ENCODE data around the gene AP2S1.
"Not testable (repeated sequence)": the region's sequence is repeated elsewhere in the genome, so short reads cannot be mapped to it uniquely, and the experiment has no call there.

The AP2S1 gene

GRCh38 chr19:46856062-46857022, 5.7 kb upstream of the AP2S1 start:
- 46 to 51% methylated on average over 38 of the region's 41 CpGs for WGBS, 2 experiments (ENCODE audit: insufficient coverage in 2 of 2)
- Histone ChIP-seq H3K4me3 (ENCODE audit: extremely low read depth, insufficient read depth, low read length, poor library complexity, severe bottlenecking) (no peak overlapping the region), H3K36me3 (ENCODE audit: control insufficient read depth, insufficient read depth, low read length) (no peaks in the 10 kb centered on the region), H3K9me3 (ENCODE audit: control insufficient read depth, low read length) (no peaks in the 10 kb centered on the region), H3K27ac (ENCODE audit: low read depth, low read length, severe bottlenecking) (no peak overlapping the region), H3K4me1 (ENCODE audit: control insufficient read depth, insufficient read depth, low read length, poor library complexity, severe bottlenecking) (peaks cover 3% of the 10 kb centered on the region)

GRCh38 chr19:46854698-46855097, 4.1 kb upstream of the AP2S1 start:
- not testable (repeated sequence) for H3K9me3 ChIP-seq (ENCODE audit: control insufficient read depth, low read length); H3K4me3 ChIP-seq (ENCODE audit: extremely low read depth, insufficient read depth, low read length, poor library complexity, severe bottlenecking); H3K36me3 ChIP-seq (ENCODE audit: control insufficient read depth, insufficient read depth, low read length); H3K4me1 ChIP-seq (ENCODE audit: control insufficient read depth, insufficient read depth, low read length, poor library complexity, severe bottlenecking); H3K27ac ChIP-seq (ENCODE audit: low read depth, low read length, severe bottlenecking)
- WGBS, 2 experiments (ENCODE audit: insufficient coverage in 2 of 2): 81 to 92% methylated on average over 5 to 6 of the region's 13 CpGs

GRCh38 chr19:46852830-46853229, 2.2 kb upstream of the AP2S1 start:
- WGBS, 2 experiments (ENCODE audit: insufficient coverage in 2 of 2): 83% methylated on average over 1 of the region's 1 CpG; no CpG with 5 or more reads in 1 of the 2 experiments
- Histone ChIP-seq H3K36me3 (ENCODE audit: control insufficient read depth, insufficient read depth, low read length) (peaks cover 9% of the 10 kb centered on the region), H3K27ac (ENCODE audit: low read depth, low read length, severe bottlenecking) (no peak overlapping the region), H3K4me3 (ENCODE audit: extremely low read depth, insufficient read depth, low read length, poor library complexity, severe bottlenecking) (no peak overlapping the region), H3K9me3 (ENCODE audit: control insufficient read depth, low read length) (no peaks in the 10 kb centered on the region), H3K4me1 (ENCODE audit: control insufficient read depth, insufficient read depth, low read length, poor library complexity, severe bottlenecking) (peaks cover 4% of the 10 kb centered on the region)

GRCh38 chr19:46849610-46850009, 1.0 kb downstream of the AP2S1 start:
- 18 to 24% methylated on average over 5 of the region's 5 CpGs for WGBS, 2 experiments (ENCODE audit: insufficient coverage in 2 of 2)
- peaks cover 30% of the 10 kb centered on the region for H3K36me3 ChIP-seq (ENCODE audit: control insufficient read depth, insufficient read depth, low read length)
- peaks cover 12% of the 10 kb centered on the region for H3K4me1 ChIP-seq (ENCODE audit: control insufficient read depth, insufficient read depth, low read length, poor library complexity, severe bottlenecking)

GRCh38 chr19:46848389-46848788, 2.3 kb downstream of the AP2S1 start:
- H3K9me3 ChIP-seq (ENCODE audit: control insufficient read depth, low read length): no peaks in the 10 kb centered on the region
- H3K36me3 ChIP-seq (ENCODE audit: control insufficient read depth, insufficient read depth, low read length): peaks cover 42% of the 10 kb centered on the region
- H3K27ac ChIP-seq (ENCODE audit: low read depth, low read length, severe bottlenecking): no peak overlapping the region
- H3K4me1 ChIP-seq (ENCODE audit: control insufficient read depth, insufficient read depth, low read length, poor library complexity, severe bottlenecking): peaks cover 24% of the 10 kb centered on the region
- H3K4me3 ChIP-seq (ENCODE audit: extremely low read depth, insufficient read depth, low read length, poor library complexity, severe bottlenecking): no peak overlapping the region
- WGBS, 2 experiments (ENCODE audit: insufficient coverage in 2 of 2): 82 to 100% methylated on average over 1 to 2 of the region's 2 CpGs

More at GRCh38 chr19:46849610-46850009, 1.0 kb downstream of the AP2S1 start:
- Histone ChIP-seq H3K9me3 (ENCODE audit: control insufficient read depth, low read length) (no peaks in the 10 kb centered on the region), H3K4me3 (ENCODE audit: extremely low read depth, insufficient read depth, low read length, poor library complexity, severe bottlenecking) (peak overlapping the region; percentile 91), H3K27ac (ENCODE audit: low read depth, low read length, severe bottlenecking) (peak overlapping the region; percentile 94)

GRCh38 chr19:46847528-46847927, 3.1 kb downstream of the AP2S1 start:
- H3K27ac ChIP-seq (ENCODE audit: low read depth, low read length, severe bottlenecking): peak overlapping the region; percentile 23
- 88 to 100% methylated on average over 8 to 9 of the region's 11 CpGs for WGBS, 2 experiments (ENCODE audit: insufficient coverage in 2 of 2)

GRCh38 chr19:46845959-46846459, 4.6 kb downstream of the AP2S1 start:
- peaks cover 64% of the 10 kb centered on the region for H3K36me3 ChIP-seq (ENCODE audit: control insufficient read depth, insufficient read depth, low read length)
- H3K9me3 ChIP-seq (ENCODE audit: control insufficient read depth, low read length): no peaks in the 10 kb centered on the region
- peaks cover 36% of the 10 kb centered on the region for H3K4me1 ChIP-seq (ENCODE audit: control insufficient read depth, insufficient read depth, low read length, poor library complexity, severe bottlenecking)
- no peak overlapping the region for H3K27ac ChIP-seq (ENCODE audit: low read depth, low read length, severe bottlenecking)
- H3K4me3 ChIP-seq (ENCODE audit: extremely low read depth, insufficient read depth, low read length, poor library complexity, severe bottlenecking): no peak overlapping the region
- WGBS, 2 experiments (ENCODE audit: insufficient coverage in 2 of 2): 95 to 98% methylated on average over 12 to 14 of the region's 19 CpGs

More at GRCh38 chr19:46847528-46847927, 3.1 kb downstream of the AP2S1 start:
- no peak overlapping the region for H3K4me3 ChIP-seq (ENCODE audit: extremely low read depth, insufficient read depth, low read length, poor library complexity, severe bottlenecking)
- H3K9me3 ChIP-seq (ENCODE audit: control insufficient read depth, low read length): no peaks in the 10 kb centered on the region
- H3K36me3 ChIP-seq (ENCODE audit: control insufficient read depth, insufficient read depth, low read length): peaks cover 50% of the 10 kb centered on the region
- peaks cover 25% of the 10 kb centered on the region for H3K4me1 ChIP-seq (ENCODE audit: control insufficient read depth, insufficient read depth, low read length, poor library complexity, severe bottlenecking)

- Histone ChIP-seq H3K9me3 (ENCODE audit: control insufficient read depth, low read length) (no peaks in the 10 kb centered on the region), H3K4me3 (ENCODE audit: extremely low read depth, insufficient read depth, low read length, poor library complexity, severe bottlenecking) (no peak overlapping the region), H3K36me3 (ENCODE audit: control insufficient read depth, insufficient read depth, low read length) (peaks cover 76% of the 10 kb centered on the region), H3K4me1 (ENCODE audit: control insufficient read depth, insufficient read depth, low read length, poor library complexity, severe bottlenecking) (peaks cover 36% of the 10 kb centered on the region), H3K27ac (ENCODE audit: low read depth, low read length, severe bottlenecking) (peak overlapping the region; percentile 10)
- WGBS, 2 experiments (ENCODE audit: insufficient coverage in 2 of 2): 87 to 91% methylated on average over 8 of the region's 9 CpGs
Observed at GRCh38 chr19:46844067-46844489, 6.6 kb downstream of the AP2S1 start.

GRCh38 chr19:46842791-46843190, 7.9 kb downstream of the AP2S1 start:
- Histone ChIP-seq H3K9me3 (ENCODE audit: control insufficient read depth, low read length) (no peaks in the 10 kb centered on the region), H3K4me1 (ENCODE audit: control insufficient read depth, insufficient read depth, low read length, poor library complexity, severe bottlenecking) (peaks cover 34% of the 10 kb centered on the region), H3K27ac (ENCODE audit: low read depth, low read length, severe bottlenecking) (no peak overlapping the region), H3K4me3 (ENCODE audit: extremely low read depth, insufficient read depth, low read length, poor library complexity, severe bottlenecking) (no peak overlapping the region), H3K36me3 (ENCODE audit: control insufficient read depth, insufficient read depth, low read length) (peaks cover 78% of the 10 kb centered on the region)
- WGBS, 2 experiments (ENCODE audit: insufficient coverage in 2 of 2): 88 to 94% methylated on average over 11 of the region's 11 CpGs

- Histone ChIP-seq H3K4me1 (ENCODE audit: control insufficient read depth, insufficient read depth, low read length, poor library complexity, severe bottlenecking) (peaks cover 26% of the 10 kb centered on the region), H3K27ac (ENCODE audit: low read depth, low read length, severe bottlenecking) (no peak overlapping the region), H3K4me3 (ENCODE audit: extremely low read depth, insufficient read depth, low read length, poor library complexity, severe bottlenecking) (no peak overlapping the region), H3K9me3 (ENCODE audit: control insufficient read depth, low read length) (no peaks in the 10 kb centered on the region), H3K36me3 (ENCODE audit: control insufficient read depth, insufficient read depth, low read length) (peaks cover 80% of the 10 kb centered on the region)
- WGBS, 2 experiments (ENCODE audit: insufficient coverage in 2 of 2): 88 to 92% methylated on average over 8 to 10 of the region's 12 CpGs
Observed at GRCh38 chr19:46841458-46842083, 9.1 kb downstream of the AP2S1 start.
